Heart left ventricle (tissue), 16 donors: ENCODE data around the gene HAUS3. TPM values are rescaled to one million over a fixed set of nuclear protein-coding genes. Genes with fewer than 3 reads are reported as not detected.

Experiments
- ATAC-seq, 4 donors: fragments of 200-7000 bp; cut with Tn5 transposase; one replicate each; pipeline ENCODE4 v1.9.1; 2020 to 2022; ENCODE audit warnings: moderate library complexity in 4 of 4, mild to moderate bottlenecking in 3 of 4, moderate number of reproducible peaks in 1 of 4
- DNase-seq, 5 donors: peaks; one replicate each; pipeline ENCODE4 v3.0.0-alpha.2; 2020
- H3K27ac ChIP-seq, 12 donors: fragments of 200-600 bp; sonication (generic) in 4 of 12; one replicate each; pipeline versions ENCODE4 v1.5.0 to v1.8.0; 2016 to 2022; ENCODE audit warnings: mild to moderate bottlenecking in 2 of 12
- H3K27me3 ChIP-seq, 9 donors: fragments of 200-600 bp; sonication (generic) in 2 of 9; one replicate each; pipeline versions ENCODE4 v1.5.1 to v1.8.0; 2016 to 2022; ENCODE audit warnings: mild to moderate bottlenecking in 3 of 9
- H3K36me3 ChIP-seq, 9 donors: fragments of 200-600 bp; sonication (generic) in 2 of 9; one replicate each; pipeline versions ENCODE4 v1.5.0 to v1.8.0; 2018 to 2022; ENCODE audit warnings: mild to moderate bottlenecking in 2 of 9
- H3K4me1 ChIP-seq, 12 donors: fragments of 200-600 bp; sonication (generic) in 4 of 12; one replicate each; pipeline versions ENCODE4 v1.5.0 to v1.8.0; 2016 to 2022; ENCODE audit warnings: mild to moderate bottlenecking in 3 of 12
- H3K4me3 ChIP-seq, 12 donors: fragments of 200-600 bp; sonication (generic) in 4 of 12; one replicate each; pipeline versions ENCODE4 v1.5.0 to v1.8.0; 2017 to 2022; ENCODE audit warnings: mild to moderate bottlenecking in 9 of 12, moderate library complexity in 4 of 12
- H3K9me3 ChIP-seq, 12 donors: fragments of 200-600 bp; sonication (generic) in 4 of 12; one replicate each; pipeline versions ENCODE4 v1.5.0 to v1.8.0; 2016 to 2022; ENCODE audit warnings: mild to moderate bottlenecking in 1 of 12
- CTCF ChIP-seq, 12 donors: fragments of 200-600 bp; sonication (generic) in 4 of 12; IDR thresholded peaks; one replicate each; pipeline versions ENCODE4 v1.5.0 to v1.8.0; 2018 to 2022; ENCODE audit warnings: antibody characterized with exemption in 12 of 12, mild to moderate bottlenecking in 5 of 12
- POLR2A ChIP-seq, 2 donors: fragments of 450-650 bp; IDR thresholded peaks; one replicate each; pipeline ENCODE4 v1.6.1; 2017; ENCODE audit warnings: antibody characterized with exemption in 2 of 2, mild to moderate bottlenecking in 2 of 2, moderate library complexity in 2 of 2
- WGBS, 4 donors: extraction: QIAGEN DNeasy Blood & Tissue Kit in 2 of 4; methylation state at CpG; one replicate each; pipeline versions ENCODE4 v1.1.5 to v1.1.7; 2013 to 2018; 5-methylcytosine and 5-hydroxymethylcytosine counted together
- intact Hi-C, 10 donors: fragments of 100-400 bp; cut with DNase I; formaldehyde crosslinking; loops; one replicate each; pipeline versions ENCODE4 v1.11.1 to v1.14.2; 2022
- polyA plus RNA-seq, 2 donors: library from polyadenylated mRNA; stranded (reverse); fragments of 200-250 nt; gene quantifications; one replicate each; pipeline ENCODE4 v1.2.3, GENCODE V29; 2013
- total RNA-seq, 9 donors: library from RNA; depleted of rRNA in 2 of 9; stranded (reverse); fragments of >200 nt in 2 of 9; fragmentation: NEBNext Ultra II Directional in 3 of 9; extraction: Animal tissue kit (Norgen Biotek cat#: 25700) in 3 of 9; gene quantifications; one replicate each; pipeline versions ENCODE4 v1.1.0 to v1.2.4, GENCODE V29; 2016 to 2023
- donor health status: ischemic (EF 13 %, LVEDD 7.1; RV severe dilation, severe dysfunction).
- donor health status: healthy with polysubstance abuse.
- donor health status: DM: no; HTN: yes; CAD: no.
- donor health status: DM: no; HTN: no; CAD: no.
- donor health status: ischemic (EF 25% LVEDD 6.9; RV normal size, moderate dysfunction).
- donor health status: ischemic (EF 25% LVEDD 5.7; RV mildly dilated, moderate dysfunction).
- donor health status: healthy.
- donor health status: DM: yes; HTN: yes; CAD: no.
- donor health status: ischemic (EF 35%, LVEDD 5.7; RV mildly dilated, moderate dysfunction).
- donor health status: nonischemic (EF 11% LVEDD 7.7; RV severe dilation, severe dysfunction).
- donor health status: DM: yes; HTN: yes; CAD: no.
- donor health status: PGD.
- donor health status: ischemic (EF 29% LVEDD 5.4; RV normal size, mild dysfunction).
- donor health status: nonischemic (EF 23%, LVEDD 6.1; RV moderate dilation, normal function).

Gene HAUS3
- total and polyA plus RNA-seq, 11 donors, result 4.2 to 8.3 (median 6.3) TPM

- no peak for ATAC-seq
- intact Hi-C loops, result no loop called here
- peak in 3 of 5 donors; percentile 13 to 33 (median 18) for DNase-seq
- Histone ChIP-seq H3K27me3 (no peaks in the 10 kb centered on the region), H3K27ac (no peak overlapping the region), H3K36me3 (no peaks in the 10 kb centered on the region), H3K4me3 (no peak overlapping the region), H3K4me1 (peaks cover 0 to 22% (median 5%) of the 10 kb centered on the region in 12 donors), H3K9me3 (no peaks in the 10 kb centered on the region)
- WGBS, 4 donors, result 88 to 93% (median 91%) methylated on average over 15 to 25 of the region's 25 CpGs
- TF ChIP-seq POLR2A (IDR thresholded peaks at IDR 0.05), result no peak
- no peak for TF ChIP-seq CTCF (IDR thresholded peaks at IDR 0.05)
These were observed 30.3 kb upstream of the HAUS3 start for GRCh38 chr4:2272026-2272827.

- Histone ChIP-seq H3K4me3 (no peak overlapping the region), H3K9me3 (no peaks in the 10 kb centered on the region), H3K27me3 (no peaks in the 10 kb centered on the region), H3K36me3 (no peaks in the 10 kb centered on the region), H3K27ac (no peak overlapping the region), H3K4me1 (peaks cover 0 to 29% (median 11%) of the 10 kb centered on the region in 12 donors)
- ATAC-seq, result no peak
- 86 to 91% (median 89%) methylated on average over 18 to 27 of the region's 27 CpGs for WGBS, 4 donors
- intact Hi-C loops, result no loop called here
- DNase-seq, result peak in 3 of 5 donors; percentile 20 to 51 (median 22)
- TF ChIP-seq CTCF (IDR thresholded peaks at IDR 0.05) (no peak), POLR2A (IDR thresholded peaks at IDR 0.05) (no peak)
These were observed 29.5 kb upstream of the HAUS3 start for GRCh38 chr4:2271279-2272025.

GRCh38 chr4:2270341-2271165, 28.6 kb upstream of the HAUS3 start:
- intact Hi-C loops, result no loop called here
- H3K4me1 ChIP-seq, result peaks cover 6 to 38% (median 19%) of the 10 kb centered on the region in 12 donors
- no peak overlapping the region for H3K4me3 ChIP-seq
- no peaks in the 10 kb centered on the region for H3K36me3 ChIP-seq
- H3K27me3 ChIP-seq, result no peaks in the 10 kb centered on the region
- WGBS, 4 donors, result 91 to 94% (median 93%) methylated on average over 30 to 34 of the region's 34 CpGs
- DNase-seq, result peak in 3 of 5 donors; percentile 21 to 60 (median 24)
- no peak for ATAC-seq
- no peaks in the 10 kb centered on the region for H3K9me3 ChIP-seq
- TF ChIP-seq CTCF (IDR thresholded peaks at IDR 0.05) (no peak), POLR2A (IDR thresholded peaks at IDR 0.05) (no peak)
- no peak overlapping the region for H3K27ac ChIP-seq
